HL-60 (cell line): Measurements from ENCODE around the gene NOS2.
"Not testable (repeated sequence)": the region's sequence is repeated elsewhere in the genome, so short reads cannot be mapped to it uniquely, and the experiment has no call there.

Source experiments
- DNase-seq, 2 experiments: peaks; one replicate each; pipeline ENCODE4 v3.0.0-alpha.2; 2010 to 2020; ENCODE audit warnings: low read depth in 1 of 2, low spot score in 1 of 2
- H3K27ac ChIP-seq: fragments of 250-450 bp; sonication (Bioruptor Pico); replicated peaks from 2 replicates; pipeline ENCODE4 v1.5.1; 2020; ENCODE audit warnings: mild to moderate bottlenecking, moderate library complexity
- H3K27me3 ChIP-seq: fragments of 250-450 bp; sonication (Bioruptor Pico); 2 replicates; pipeline ENCODE4 v1.5.1; 2021; ENCODE audit warnings: mild to moderate bottlenecking, moderate library complexity; ENCODE audit not compliant: insufficient read depth, poor library complexity, severe bottlenecking
- H3K4me3 ChIP-seq: replicated peaks from 2 replicates; pipeline ENCODE4 v1.5.1; 2011; ENCODE audit warnings: mild to moderate bottlenecking, control low read depth, low read length; ENCODE audit not compliant: insufficient read depth
- CTCF ChIP-seq: IDR thresholded peaks from one replicate; pipeline ENCODE4 v1.5.1; 2011; ENCODE audit warnings: low read length, control low read depth, inconsistent platforms; ENCODE audit not compliant: insufficient read depth
- GABPA ChIP-seq: IDR thresholded peaks from 2 replicates; pipeline ENCODE4 v1.6.1; 2012; ENCODE audit warnings: low read depth
- POLR2AphosphoS5 ChIP-seq: IDR thresholded peaks from 2 replicates; pipeline ENCODE4 v1.6.1; 2012; ENCODE audit warnings: low read depth
- SPI1 ChIP-seq: IDR thresholded peaks from 2 replicates; pipeline ENCODE4 v1.6.1; 2012; ENCODE audit warnings: low read depth, mild to moderate bottlenecking, borderline replicate concordance
- TF ChIP-seq, protein P1 (sequence below): IDR thresholded peaks from 2 replicates; pipeline ENCODE4 v1.6.1; 2012; ENCODE audit warnings: low read depth; ENCODE audit not compliant: insufficient replicate concordance

The NOS2 gene

DNA sequence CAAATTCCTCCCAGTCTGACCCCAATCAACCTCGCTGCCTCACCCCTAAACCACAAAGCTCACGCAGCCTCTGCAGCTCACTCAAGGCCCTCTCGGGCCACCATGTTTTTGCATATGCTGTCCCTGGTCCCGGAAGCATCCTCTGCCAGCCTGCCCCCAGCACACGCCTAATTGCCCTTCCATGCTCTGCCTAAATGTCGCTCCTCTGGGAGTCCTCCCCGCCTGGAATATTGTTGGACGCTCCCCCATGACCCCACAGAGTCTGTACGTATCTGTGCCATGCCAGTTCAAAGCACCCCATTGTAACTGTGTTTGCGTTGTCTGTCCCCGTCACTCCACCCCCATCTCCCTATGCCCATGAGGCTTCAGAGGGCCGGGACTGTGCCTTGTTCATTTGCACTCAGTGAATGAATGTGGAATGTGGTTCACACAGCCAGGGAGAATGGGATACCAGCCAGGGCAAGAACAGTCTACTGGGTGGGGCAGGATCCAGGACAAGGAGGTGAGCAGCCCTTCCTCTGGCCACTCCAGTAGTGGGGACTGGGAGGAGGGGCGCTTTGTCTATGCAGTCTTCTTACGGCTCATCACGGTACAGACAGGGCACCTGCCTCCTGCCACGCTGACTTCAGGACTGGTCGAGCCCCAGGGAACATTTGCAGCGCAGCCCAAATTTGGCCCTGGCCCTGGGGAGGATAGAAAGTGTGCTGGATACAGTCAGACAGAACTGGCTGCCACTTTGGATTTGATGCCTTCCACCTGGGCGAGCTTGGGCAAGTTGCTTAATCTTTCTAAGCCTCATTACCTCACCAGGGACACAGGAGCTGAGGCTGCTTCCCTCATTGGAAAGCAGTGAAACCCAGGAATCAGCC, 48.5 kb downstream of the NOS2 start:
- no peaks in the 10 kb centered on the region for H3K27me3 ChIP-seq
- no peak for DNase-seq
- no peak for TF ChIP-seq CTCF
- TF ChIP-seq, protein P1, sequence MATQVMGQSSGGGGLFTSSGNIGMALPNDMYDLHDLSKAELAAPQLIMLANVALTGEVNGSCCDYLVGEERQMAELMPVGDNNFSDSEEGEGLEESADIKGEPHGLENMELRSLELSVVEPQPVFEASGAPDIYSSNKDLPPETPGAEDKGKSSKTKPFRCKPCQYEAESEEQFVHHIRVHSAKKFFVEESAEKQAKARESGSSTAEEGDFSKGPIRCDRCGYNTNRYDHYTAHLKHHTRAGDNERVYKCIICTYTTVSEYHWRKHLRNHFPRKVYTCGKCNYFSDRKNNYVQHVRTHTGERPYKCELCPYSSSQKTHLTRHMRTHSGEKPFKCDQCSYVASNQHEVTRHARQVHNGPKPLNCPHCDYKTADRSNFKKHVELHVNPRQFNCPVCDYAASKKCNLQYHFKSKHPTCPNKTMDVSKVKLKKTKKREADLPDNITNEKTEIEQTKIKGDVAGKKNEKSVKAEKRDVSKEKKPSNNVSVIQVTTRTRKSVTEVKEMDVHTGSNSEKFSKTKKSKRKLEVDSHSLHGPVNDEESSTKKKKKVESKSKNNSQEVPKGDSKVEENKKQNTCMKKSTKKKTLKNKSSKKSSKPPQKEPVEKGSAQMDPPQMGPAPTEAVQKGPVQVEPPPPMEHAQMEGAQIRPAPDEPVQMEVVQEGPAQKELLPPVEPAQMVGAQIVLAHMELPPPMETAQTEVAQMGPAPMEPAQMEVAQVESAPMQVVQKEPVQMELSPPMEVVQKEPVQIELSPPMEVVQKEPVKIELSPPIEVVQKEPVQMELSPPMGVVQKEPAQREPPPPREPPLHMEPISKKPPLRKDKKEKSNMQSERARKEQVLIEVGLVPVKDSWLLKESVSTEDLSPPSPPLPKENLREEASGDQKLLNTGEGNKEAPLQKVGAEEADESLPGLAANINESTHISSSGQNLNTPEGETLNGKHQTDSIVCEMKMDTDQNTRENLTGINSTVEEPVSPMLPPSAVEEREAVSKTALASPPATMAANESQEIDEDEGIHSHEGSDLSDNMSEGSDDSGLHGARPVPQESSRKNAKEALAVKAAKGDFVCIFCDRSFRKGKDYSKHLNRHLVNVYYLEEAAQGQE = no peak
- TF ChIP-seq GABPA = no peak
- TF ChIP-seq POLR2AphosphoS5 = no peak
- no peak for TF ChIP-seq SPI1

DNA sequence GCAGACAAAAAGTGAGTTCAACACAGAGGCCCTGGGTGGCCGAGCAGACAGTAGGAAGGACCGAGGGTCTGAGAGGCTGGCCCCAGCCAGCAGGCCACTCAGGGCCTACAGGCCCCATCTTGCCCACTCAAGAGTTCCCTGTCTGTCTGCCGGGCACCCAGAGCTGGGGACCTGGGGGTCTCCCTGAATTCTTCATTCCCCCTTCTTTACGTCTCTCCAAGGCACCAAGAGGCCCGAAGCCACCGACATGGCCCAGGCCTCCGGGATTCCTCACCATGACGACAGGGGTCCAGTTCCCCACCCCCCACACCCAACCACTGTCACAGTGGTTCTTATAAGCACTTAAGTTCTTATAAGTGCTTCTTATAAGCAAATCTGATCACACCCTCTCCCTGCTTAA, 49.2 kb downstream of the NOS2 start:
- TF ChIP-seq SPI1 = no peak
- no peak for TF ChIP-seq CTCF
- TF ChIP-seq POLR2AphosphoS5 = no peak
- no peak for TF ChIP-seq GABPA
- TF ChIP-seq, protein P1 = no peak
- no peak overlapping the region for H3K4me3 ChIP-seq
- H3K27ac ChIP-seq = no peak overlapping the region
- no peaks in the 10 kb centered on the region for H3K27me3 ChIP-seq
- DNase-seq = no peak

More for the DNA sequence above, 48.5 kb downstream of the NOS2 start:
- Histone ChIP-seq H3K27ac (no peak overlapping the region), H3K4me3 (no peak overlapping the region)

- not testable (repeated sequence) for H3K4me3 ChIP-seq, DNase-seq, H3K27ac ChIP-seq, H3K27me3 ChIP-seq
Observed at GRCh38 chr17:27749562-27750150, 50.7 kb downstream of the NOS2 start.

DNA sequence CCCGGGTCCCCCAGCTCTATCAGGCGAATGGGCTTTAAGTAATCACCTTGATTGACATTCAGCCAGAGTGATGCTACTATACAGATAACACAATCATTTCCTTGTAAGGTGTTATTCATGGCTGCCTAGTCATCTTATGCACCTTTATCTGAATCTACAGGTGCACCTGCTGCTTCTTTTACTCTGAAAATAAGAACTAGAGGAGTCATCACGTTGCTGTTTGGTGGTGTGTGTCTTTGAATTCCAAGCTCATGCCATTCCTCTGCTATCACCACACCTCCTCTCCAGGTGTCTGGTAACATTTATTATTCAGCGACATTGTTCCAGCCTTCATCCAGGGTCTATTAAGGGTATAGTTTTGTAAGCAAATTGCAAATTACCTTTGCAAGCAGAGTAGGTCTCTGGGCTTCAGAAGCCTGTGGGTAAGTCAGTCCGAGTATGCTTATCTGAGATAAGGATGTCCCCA, 51.9 kb downstream of the NOS2 start:
- no peak for DNase-seq
- TF ChIP-seq, protein P1 = no peak
- TF ChIP-seq SPI1 (no peak), POLR2AphosphoS5 (no peak), GABPA (no peak)
- Histone ChIP-seq H3K4me3 (no peak overlapping the region), H3K27me3 (no peaks in the 10 kb centered on the region), H3K27ac (no peak overlapping the region)
